Activated CD8-positive, alpha-beta T cell treated with anti-CD3 and anti-CD28 coated beads for 36 hours (primary cell): ENCODE measurements around the gene TNFAIP3. TPM values are rescaled to one million over a fixed set of nuclear protein-coding genes. Genes with fewer than 3 reads are reported as not detected.
A peak's percentile ranks its signal among the peaks of the same experiment; 100 is the strongest.

ENCODE experiments used
- ATAC-seq: fragments of 200-7000 bp; cut with Tn5 transposase; one replicate; pipeline ENCODE4 v1.10.0; 2021; ENCODE audit warnings: mild to moderate bottlenecking, moderate library complexity
- CTCF ChIA-PET: fragments of 350-600 bp; sonication (Branson Sonifier 250); formaldehyde crosslinking; loops from one replicate; lab custom pipeline; 2021; ENCODE audit warnings: antibody characterized with exemption; lab: Charles Lee
- POLR2A ChIA-PET: fragments of 350-600 bp; sonication (Branson Sonifier 250); formaldehyde crosslinking; loops from one replicate; lab custom pipeline; 2021; ENCODE audit warnings: antibody characterized with exemption; lab: Charles Lee
- DNase-seq: peaks from one replicate; pipeline ENCODE4 v3.0.0-alpha.2; 2020
- H3K27ac Mint-ChIP-seq: one replicate; pipeline ENCODE4 v1.8.0; 2021; ENCODE audit warnings: mild to moderate bottlenecking, mixed read lengths
- H3K27me3 Mint-ChIP-seq: one replicate; pipeline ENCODE4 v1.8.0; 2021; ENCODE audit warnings: mixed read lengths
- H3K36me3 Mint-ChIP-seq: one replicate; pipeline ENCODE4 v1.8.0; 2021; ENCODE audit warnings: low read depth, mixed read lengths
- H3K4me1 Mint-ChIP-seq: one replicate; pipeline ENCODE4 v1.8.0; 2021; ENCODE audit warnings: low read depth, mixed read lengths
- H3K4me3 Mint-ChIP-seq: one replicate; pipeline ENCODE4 v1.8.0; 2021; ENCODE audit warnings: mild to moderate bottlenecking, moderate library complexity, mixed read lengths
- H3K9me3 Mint-ChIP-seq: one replicate; pipeline ENCODE4 v1.8.0; 2021; ENCODE audit warnings: mixed read lengths
- CTCF ChIP-seq: fragments of 200-600 bp; IDR thresholded peaks from one replicate; pipeline ENCODE4 v1.8.0; 2022; ENCODE audit warnings: antibody characterized with exemption, mild to moderate bottlenecking
- intact Hi-C: fragments of 100-400 bp; cut with micrococcal nuclease; formaldehyde crosslinking; loops from one replicate; pipeline ENCODE4 v1.10.0; 2022
- total RNA-seq, 2 experiments: library from RNA; stranded (reverse); gene quantifications; one replicate each; pipeline ENCODE4 v1.2.3, GENCODE V29; 2021

The TNFAIP3 gene
- total RNA-seq, 2 experiments from 2014 or later = 399 to 402 TPM

DNA sequence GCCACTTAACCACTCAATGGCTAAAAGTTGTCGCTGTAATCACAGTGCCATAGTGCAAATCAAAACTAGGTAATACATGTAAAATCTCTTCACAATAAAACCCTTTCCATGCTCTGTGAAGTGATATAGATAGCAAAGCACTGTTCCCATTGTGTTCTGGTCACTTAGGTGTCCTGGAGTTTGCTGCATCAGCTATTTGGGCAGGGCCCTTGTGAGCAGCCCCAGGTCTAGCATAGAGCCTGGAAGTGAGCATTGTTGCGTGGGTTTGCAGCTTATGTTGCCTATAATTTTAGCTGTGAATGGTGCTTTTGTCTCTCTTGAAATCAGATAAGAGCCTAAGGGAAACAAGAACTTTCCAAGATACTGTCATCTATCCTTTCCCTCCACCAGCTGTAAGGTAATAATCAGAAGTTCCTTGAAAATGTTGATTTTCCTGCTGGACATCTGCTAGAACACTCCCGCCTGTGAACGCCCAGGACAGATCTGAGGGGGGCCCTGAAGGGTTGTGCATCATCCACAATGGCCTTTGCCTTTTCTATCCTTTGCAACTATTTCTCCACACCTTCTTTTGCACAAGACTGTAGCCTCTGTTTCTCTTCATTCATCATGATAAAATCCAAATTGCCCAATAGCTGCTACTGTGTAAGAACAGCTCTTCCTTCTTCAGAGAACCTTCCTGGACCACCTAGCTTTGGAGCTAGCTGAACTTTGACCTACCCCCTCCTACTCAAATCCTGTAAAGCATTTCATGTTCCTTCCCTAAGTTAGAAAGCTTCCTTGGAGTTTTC lies 57.0 kb downstream of the TNFAIP3 start:
- H3K27me3 Mint-ChIP-seq = no peaks in the 10 kb centered on the region
- peaks cover 2% of the 10 kb centered on the region for H3K36me3 Mint-ChIP-seq
- no peaks in the 10 kb centered on the region for H3K9me3 Mint-ChIP-seq
- POLR2A ChIA-PET = interaction anchor here (0.6 to 1.6 kb wide), 3 partner anchors 11 to 21 kb away, joined by 3 to 8 read pairs (median 4); no protein-coding TSS in a partner anchor
- ATAC-seq (no peak), DNase-seq (no peak)
- TF ChIP-seq CTCF = no peak
- peaks cover 76% of the 10 kb centered on the region for H3K4me1 Mint-ChIP-seq
- H3K27ac Mint-ChIP-seq = no peak overlapping the region
- no peak overlapping the region for H3K4me3 Mint-ChIP-seq
- CTCF ChIA-PET = interaction anchor here (0.8 to 1.6 kb wide), 3 partner anchors 16 to 51 kb away, joined by 3 to 6 read pairs (median 4); no protein-coding TSS in a partner anchor
- intact Hi-C loops = no loop called here

GRCh38 chr6:137925141-137925698 lies 58.2 kb downstream of the TNFAIP3 start:
- H3K36me3 Mint-ChIP-seq = peaks cover 2% of the 10 kb centered on the region
- H3K9me3 Mint-ChIP-seq = no peaks in the 10 kb centered on the region
- DNase-seq (no peak), ATAC-seq (no peak)
- TF ChIP-seq CTCF = no peak
- H3K27ac Mint-ChIP-seq = peak overlapping the region; percentile 58
- H3K4me1 Mint-ChIP-seq = peaks cover 74% of the 10 kb centered on the region
- ChIA-PET POLR2A (interaction anchor here (1.0 to 2.8 kb wide), 6 partner anchors 10 to 41 kb away, joined by 3 to 13 read pairs (median 4); no protein-coding TSS in a partner anchor), CTCF (interaction anchor here (1.0 to 3.8 kb wide), 16 partner anchors 9 to 220 kb away, joined by 3 to 31 read pairs (median 4); partner anchors contain the start of gene TNFAIP3)
- no peaks in the 10 kb centered on the region for H3K27me3 Mint-ChIP-seq
- no peak overlapping the region for H3K4me3 Mint-ChIP-seq
- intact Hi-C loops = no loop called here

- peaks cover 2% of the 10 kb centered on the region for H3K36me3 Mint-ChIP-seq
- CTCF ChIA-PET = interaction anchor here (1.0 to 3.8 kb wide), 16 partner anchors 9 to 223 kb away, joined by 3 to 31 read pairs (median 5); partner anchors contain the start of gene TNFAIP3
- H3K9me3 Mint-ChIP-seq = no peaks in the 10 kb centered on the region
- ATAC-seq (no peak), DNase-seq (peak; percentile 77)
- no peak for TF ChIP-seq CTCF
- peak overlapping the region; percentile 97 for H3K27ac Mint-ChIP-seq
- intact Hi-C loops = loop anchor here (2.0 kb wide), 1 partner anchor 21 kb away; no protein-coding TSS in a partner anchor
- no peaks in the 10 kb centered on the region for H3K27me3 Mint-ChIP-seq
- POLR2A ChIA-PET = interaction anchor here (0.9 to 2.8 kb wide), 10 partner anchors 8 to 55 kb away, joined by 3 to 13 read pairs (median 6); no protein-coding TSS in a partner anchor
- H3K4me3 Mint-ChIP-seq = no peak overlapping the region
- H3K4me1 Mint-ChIP-seq = peaks cover 73% of the 10 kb centered on the region
These were observed 59.2 kb downstream of the TNFAIP3 start for GRCh38 chr6:137926207-137926731.

DNA sequence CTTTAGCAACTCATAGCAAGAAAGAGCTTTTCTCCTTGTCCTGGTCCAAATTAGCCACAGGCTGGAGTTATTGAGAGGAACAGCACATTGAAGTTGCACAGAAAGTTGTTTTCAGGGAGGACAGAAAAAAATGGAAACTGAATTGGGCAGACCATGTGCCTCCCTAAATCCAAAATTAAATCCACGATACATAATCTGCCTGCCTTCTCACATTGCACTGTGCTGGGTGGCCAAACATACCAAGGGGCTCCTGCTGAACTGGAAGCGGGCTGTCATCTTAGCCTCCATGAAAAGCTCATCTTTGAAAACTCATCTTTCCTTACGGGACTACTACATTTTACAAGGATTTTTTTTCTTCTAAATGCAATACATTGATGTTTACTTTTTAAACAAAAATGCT lies 59.9 kb downstream of the TNFAIP3 start:
- peaks cover 74% of the 10 kb centered on the region for H3K4me1 Mint-ChIP-seq
- intact Hi-C loops = loop anchor here (2.0 kb wide), 1 partner anchor 22 kb away; no protein-coding TSS in a partner anchor
- ChIA-PET CTCF (interaction anchor here (1.2 to 3.8 kb wide), 15 partner anchors 12 to 224 kb away, joined by 3 to 31 read pairs (median 8); partner anchors contain the start of gene TNFAIP3), POLR2A (interaction anchor here (0.9 to 2.8 kb wide), 7 partner anchors 13 to 56 kb away, joined by 3 to 13 read pairs (median 7); no protein-coding TSS in a partner anchor)
- TF ChIP-seq CTCF = no peak
- ATAC-seq (no peak), DNase-seq (no peak)
- H3K36me3 Mint-ChIP-seq = peaks cover 2% of the 10 kb centered on the region
- no peak overlapping the region for H3K4me3 Mint-ChIP-seq
- H3K9me3 Mint-ChIP-seq = no peaks in the 10 kb centered on the region
- H3K27me3 Mint-ChIP-seq = no peaks in the 10 kb centered on the region
- peak overlapping the region; percentile 97 for H3K27ac Mint-ChIP-seq
